ENCODE measurements around the gene RCC2.

The RCC2 gene

DNA sequence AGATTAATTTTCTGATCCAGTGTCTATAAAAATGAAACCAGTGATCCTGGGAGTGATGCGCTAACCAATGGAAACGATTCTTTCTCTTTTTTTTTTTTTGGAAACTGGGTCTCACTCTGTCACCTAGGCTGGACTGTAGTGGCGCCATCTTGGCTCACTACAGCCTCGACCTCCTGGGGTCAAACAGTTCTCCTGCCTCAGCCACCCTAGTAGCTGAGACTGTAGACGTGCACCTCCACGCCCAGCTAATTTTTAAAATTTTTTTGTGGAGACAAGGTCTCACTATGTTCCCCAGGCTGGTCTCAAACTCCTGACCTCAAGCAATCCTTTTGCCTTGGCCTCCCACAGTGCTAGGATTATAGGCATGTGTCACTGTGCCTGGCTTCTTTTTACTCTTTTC is 3.4 kb upstream of the RCC2 start:
- DNase-seq (ENCODE audit: low read depth), result no peak

DNA sequence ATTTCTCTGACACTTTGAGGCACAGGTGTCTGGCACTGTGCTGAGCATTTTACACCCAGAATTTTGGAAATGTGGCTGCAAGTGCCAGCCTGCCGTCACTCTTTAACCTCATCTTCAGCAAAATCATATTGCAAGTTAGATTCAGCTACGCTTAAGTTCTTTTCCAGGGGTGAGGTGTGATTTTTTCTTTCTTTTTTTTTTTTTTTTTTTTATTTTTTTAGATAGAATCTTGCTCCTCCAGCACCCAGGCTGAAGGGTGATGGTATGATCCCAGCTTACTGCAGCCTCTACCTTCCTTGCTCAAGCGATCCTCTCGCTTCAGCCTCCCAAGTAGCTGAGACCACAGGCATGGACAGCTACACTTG is 2.5 kb upstream of the RCC2 start:
- DNase-seq (ENCODE audit: low read depth), result no peak

DNA sequence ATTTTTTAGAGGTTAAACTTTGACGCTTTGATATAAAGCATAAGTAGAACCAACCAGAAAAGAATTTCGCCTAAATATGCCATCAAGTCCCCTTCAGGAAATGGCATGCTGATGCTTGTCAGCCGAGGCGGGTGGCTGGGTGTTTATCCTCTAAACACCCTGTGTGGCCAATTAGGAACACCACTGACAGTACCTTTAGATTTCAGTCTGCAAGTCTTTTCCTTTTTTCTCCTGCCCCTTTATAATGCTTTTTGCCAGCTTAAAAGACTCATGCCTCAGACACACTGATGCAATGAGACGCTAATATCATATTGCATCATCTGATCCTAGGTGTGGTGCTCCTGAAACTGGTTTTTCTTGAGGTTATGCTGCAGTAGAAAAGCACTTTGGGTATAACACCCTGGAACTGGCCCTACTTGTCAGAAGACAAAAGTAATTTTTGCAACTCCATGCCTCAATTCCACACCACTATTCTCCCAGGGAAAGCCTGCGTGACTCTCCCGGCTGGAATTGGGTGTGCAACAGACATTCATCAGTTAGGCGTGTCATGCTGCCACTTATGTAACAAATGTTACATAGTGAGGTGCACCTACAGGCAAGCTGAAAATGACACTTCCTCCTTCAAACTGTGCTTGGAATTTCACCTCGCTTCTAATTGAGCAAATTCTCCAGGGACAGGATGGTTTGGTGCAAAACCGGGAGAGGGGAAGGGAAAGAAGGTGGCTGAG is 2.0 kb upstream of the RCC2 start:
- DNase-seq (ENCODE audit: low read depth), result no peak

DNA sequence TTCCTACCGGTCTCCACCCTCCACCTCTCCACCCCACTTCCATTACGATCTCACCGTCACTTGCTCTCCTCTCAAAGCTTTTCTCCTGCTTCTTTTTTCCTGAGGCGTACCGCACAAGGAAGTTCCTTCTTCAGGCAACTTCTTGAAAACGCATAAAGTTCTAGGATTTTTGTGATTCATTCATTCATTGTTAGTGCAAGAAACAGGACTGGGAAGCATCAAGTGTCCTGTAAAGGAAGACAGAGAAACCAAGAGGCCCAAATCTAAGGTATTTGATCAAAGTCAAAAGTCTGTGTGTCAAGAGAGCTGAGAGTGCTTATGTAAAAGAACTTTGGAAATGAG is 1.3 kb upstream of the RCC2 start:
- no peak for DNase-seq (ENCODE audit: low read depth)

DNA sequence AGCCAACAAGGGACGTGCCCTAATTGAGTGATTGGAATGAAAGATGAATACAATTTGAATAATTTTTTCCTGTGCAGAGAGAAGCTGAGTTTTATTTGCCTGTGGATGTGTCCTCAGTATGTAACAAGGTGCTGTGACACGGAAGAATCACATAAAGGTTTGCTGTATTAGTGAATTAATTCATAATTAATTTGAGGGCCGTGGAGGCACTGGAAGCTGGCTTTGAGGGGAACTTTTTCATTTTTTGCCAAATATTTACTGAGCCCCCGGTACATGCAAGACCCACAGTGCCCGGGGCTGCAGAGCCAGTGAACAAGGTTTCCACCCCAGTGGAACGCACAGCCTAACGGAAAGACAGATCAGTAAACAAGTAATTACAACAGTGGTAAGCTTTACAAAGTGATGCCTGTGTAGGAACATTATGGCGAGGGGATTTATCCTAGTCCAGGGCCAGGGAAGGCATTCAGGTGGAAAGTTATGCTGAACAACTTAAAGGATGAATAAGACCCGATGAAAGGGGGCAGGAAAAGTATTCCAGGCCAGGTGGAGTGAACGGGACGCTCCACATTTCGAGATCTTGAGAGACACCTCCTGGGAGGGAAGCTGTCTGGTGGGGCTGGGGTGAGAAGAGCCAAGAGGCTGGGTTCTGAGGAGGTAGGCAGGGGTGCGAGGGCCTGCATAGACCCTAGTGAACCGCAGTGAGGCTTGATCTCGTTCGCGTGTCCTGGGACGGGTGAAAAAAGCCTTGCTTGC is 773 bp upstream of the RCC2 start:
- DNase-seq (ENCODE audit: low read depth), result no peak

DNA sequence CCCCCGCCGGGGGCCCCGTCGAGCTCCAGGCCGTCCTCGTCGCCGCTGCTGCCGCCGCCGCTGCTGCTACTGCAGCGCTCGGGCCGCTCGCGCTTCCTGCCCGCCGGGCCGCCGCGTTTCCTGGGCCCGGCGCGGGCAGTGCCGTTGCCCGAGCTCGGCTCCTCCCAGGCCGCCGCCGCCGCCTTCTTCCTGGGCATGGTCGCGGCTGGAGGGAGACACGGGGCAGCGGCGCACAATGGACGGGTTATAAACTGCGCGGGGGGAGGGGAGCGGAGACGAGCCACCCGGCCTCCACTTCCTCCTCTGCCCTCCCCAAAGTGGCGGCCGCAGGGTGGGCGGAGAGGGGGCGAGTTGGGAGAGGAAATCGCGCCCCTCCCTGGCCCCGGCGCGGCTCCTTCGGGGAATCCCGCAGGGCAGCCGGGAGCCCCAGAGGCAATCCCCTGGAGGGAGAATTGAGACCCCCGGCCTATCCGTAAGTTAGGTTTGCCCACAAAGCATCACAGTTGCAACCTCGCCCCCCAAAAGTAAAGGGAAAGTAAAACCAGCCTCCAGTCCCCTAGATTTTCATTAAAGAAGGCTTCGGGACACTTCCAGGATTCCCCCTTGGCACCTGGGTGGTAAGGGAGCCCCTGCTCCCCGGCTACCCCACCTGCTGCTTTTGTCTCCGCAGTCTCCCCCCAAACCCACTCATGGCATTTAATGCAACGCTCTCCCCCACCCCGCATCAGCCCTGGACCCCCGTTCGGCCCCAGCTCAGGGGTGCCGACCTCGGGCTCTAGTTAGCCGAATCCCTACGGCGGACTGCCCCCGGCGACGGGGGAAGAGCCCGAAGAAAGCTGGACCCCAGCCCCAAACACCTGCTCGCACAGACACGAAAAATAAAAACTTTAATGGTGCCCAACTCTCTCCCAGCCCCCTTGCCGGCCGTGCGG is 893 bp downstream of the RCC2 start:
- DNase-seq (ENCODE audit: low read depth), result peak; percentile 65

DNA sequence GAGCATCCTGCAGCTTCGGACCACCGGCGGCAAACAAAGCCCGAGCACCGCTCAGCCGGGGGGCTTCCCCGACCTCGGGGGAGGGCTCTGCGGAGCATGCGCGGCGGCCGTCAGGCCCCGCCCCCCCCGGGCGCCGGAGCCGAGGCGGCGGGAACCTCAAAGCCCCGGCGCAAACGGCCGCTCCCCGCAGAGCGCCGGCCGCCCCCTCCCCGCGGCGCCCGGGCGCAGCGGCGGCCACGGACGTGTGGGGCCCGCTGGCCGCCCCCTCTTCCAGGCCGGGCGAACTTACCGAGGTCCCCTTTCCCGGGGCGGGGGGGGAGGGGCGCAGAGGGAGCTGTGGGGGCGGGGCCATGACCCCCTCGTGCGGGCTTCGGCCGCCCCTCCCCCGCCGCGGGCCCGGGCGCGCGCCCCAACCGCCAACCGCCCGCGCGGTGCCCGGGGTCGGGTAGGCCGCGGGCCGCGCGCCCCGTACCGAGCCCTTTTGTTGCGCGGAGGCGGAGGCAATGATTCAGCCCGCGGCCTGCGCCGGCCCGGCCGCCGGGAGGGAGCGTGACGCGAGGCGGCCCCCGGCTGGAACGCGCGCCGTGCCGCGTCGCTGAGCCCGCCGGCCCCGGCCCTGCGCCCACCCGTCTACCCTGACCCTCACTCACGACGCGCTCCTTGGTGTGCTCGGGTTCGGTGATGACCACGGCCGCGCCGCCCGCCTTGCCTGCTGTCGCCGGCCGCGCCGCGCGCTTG is 1.7 kb downstream of the RCC2 start:
- peak; percentile 58 for DNase-seq (ENCODE audit: low read depth)

DNA sequence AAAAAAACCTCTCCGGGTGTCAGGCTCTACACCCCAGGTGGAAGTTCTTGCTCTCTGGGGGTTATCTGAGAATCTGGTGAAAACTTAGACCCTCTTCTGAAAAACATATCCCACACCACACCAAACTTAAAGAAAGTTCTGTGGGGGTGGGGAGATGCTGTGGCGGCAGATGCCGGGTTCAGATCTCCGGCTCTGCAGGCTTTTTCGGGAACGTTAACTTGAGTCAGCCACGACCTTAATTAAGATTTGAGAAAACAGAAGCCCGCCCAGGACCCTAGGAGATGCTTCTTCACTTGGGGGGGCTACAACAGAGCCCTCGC is 2.3 kb downstream of the RCC2 start:
- no peak for DNase-seq (ENCODE audit: low read depth)

DNA sequence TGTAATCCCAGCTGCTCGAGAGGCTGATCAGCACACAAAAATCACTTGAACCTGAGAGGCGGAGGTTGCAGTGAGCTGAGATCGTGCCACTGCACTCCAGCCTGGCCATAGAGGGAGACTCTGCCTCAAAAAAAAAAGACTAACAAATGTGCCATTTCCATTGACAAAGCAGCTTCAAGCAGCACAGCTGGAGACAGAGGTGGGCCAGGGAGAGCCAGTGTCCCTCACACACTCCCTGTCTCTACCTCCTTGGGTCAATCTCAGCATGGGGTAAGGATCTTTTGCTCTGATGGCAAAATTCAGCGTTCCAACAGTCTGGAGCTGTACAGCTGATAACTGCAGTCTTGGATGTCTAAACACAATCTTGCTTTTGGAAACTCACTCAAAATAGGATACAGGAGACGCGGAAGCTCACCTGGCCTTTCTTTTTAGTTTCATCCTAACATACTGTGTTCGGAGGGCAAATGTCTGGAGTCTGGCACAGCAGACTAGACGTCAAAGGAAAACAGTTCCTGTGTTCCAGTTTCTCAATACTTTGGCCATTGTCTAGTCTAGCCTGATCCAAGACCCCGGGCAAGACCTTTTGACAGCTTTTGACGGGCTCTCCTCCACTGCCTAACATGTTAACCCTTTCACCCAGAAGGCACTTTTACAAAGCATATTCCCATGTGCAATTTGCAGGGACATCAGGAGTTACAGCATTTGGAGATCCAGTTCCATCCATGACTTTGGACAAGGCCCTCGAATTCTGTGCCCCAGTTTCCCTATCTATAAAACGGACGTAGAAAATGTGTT is 2.9 kb downstream of the RCC2 start:
- no peak for DNase-seq (ENCODE audit: low read depth)

DNA sequence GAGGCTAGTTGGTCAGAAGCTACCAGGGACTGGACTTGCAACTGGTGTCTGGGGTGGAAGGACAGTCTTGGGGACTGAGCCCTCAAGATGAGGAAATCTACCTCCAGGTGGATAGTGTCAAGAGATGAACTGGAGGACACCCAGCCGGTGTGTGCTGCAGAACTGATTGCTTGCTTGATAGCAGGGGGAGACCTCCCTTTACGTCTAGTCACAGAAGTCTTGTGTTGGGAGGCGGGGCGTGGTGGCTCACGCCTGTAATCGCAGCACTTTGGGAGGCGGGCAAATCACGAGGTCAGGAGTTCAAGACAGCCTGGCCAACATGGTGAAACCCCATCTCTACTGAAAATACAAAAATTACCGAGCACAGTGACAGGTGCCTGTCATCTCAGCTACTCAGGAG is 4.9 kb downstream of the RCC2 start:
- no peak for DNase-seq (ENCODE audit: low read depth)

DNA sequence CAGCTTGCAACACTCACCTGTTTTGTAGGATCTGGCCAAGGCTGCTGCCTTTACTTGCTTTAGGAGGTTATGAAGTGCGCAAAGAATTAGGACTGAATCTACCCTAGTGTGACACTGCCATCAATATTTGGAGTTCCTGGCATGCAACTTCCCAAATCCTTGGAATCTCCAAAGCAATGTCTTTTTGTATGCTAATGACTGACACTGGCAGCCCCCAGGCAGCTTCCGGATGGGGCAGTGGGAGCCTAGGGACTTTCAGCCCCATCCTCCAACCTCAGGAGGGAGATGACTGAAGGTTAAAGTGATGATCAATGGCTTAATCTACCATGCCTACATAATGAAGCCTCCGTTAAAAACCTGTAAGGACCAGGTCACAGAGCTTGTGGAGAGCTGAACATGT is 5.5 kb downstream of the RCC2 start:
- DNase-seq (ENCODE audit: low read depth), result no peak

DNA sequence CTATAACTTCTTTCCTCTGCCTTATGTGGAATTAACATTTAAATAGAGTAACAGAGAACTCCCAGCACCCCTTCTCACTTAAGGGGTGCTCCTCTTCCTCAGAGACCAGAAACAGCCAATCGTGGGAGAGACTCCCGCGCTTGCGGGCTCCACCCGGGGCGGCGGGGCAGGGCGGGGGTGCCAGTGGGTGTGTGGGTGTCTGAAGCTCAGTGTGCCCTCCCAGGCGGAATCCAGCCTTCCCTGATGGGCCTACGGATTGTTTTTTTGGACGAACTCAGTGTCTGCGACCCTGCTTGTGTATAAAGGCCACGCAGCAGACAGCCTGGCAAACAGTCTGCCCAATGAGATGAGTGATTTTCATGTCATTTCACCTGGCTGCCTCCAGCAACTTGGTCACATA is 6.2 kb downstream of the RCC2 start:
- no peak for DNase-seq (ENCODE audit: low read depth)

DNA sequence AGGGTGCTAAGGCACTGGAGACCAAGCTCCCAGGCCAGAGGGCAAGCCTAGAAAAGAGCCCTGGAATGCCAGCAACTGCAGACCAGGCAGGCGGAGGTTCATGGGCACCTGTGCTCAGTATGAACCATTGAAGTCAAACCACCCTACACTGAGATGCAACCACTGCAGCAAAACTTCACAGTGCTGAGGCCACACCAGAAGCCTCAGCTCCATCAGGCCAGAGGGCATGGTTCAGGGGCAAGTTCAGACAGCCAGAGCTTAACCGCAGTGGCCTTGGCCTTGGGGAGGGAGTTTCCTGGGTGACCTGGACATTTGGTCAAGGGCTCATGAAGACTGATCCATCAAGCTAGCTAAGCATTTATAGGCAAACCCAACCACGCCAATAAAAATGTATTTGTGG is 7.1 kb downstream of the RCC2 start:
- no peak for DNase-seq (ENCODE audit: low read depth)

DNA sequence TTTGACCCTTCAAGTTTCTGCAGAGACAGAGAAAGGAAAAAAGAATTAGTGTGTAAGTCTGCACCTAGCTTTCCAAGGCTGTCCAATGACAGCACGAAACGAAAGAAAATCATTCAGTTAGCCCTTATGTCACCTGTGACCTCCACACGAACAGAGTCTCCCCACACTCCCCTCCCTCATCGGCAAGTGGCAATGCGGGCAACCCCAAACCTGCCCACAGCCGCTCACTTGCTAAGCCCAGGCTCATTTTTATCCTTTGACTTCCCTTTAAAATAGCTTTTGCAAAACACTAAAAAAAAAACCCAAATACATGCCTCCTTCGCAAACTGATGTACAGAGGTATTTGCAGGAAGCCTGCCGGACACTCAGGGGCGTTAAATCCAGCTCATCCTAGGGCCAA is 10.3 kb downstream of the RCC2 start:
- DNase-seq (ENCODE audit: low read depth), result no peak

DNA sequence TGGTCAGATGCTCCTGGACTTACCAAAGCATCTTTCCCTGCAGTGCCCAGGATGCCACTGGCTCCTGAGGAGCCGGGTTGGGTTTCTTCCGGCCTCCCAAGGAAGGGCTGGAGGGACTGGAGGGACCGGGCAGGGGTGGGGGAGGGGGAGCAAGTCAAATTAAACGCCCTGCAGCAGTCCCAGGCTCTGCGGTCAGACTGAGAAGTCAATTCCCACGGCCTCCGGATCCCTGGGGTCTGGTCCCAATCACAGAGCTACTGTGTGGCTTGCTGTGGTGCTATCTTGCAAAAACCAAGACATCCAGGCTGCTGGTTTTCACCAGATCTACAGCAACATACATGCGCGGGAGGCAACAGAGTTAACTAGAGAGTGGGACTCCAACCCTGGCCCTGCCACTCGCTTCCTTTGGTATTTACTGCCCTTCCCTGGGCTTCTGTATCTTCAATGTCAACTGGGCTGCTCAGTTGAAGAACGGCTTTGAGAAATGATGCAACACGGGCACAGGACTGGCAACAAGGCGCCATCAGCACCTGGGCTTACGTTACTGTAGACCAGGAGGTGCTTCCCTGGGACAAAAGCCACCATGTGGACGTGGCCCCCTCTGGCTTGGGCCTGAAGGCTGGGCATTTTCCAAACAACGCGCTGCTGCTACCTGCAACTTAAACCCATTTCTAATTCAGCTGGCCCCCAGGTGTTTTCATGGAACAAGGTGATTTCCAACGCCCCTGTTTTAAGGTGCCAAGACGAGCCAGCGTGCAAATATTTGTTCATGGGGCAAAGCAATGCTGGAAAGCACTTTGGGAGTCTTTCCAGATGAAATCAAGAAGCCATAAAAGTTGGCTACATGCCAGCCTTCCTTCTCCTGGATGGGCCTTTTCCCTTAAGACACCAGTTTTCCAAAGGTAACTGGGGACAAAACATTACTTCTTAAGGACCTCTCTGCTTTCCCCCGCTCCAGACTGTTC is 11.5 kb downstream of the RCC2 start:
- DNase-seq (ENCODE audit: low read depth), result no peak

DNA sequence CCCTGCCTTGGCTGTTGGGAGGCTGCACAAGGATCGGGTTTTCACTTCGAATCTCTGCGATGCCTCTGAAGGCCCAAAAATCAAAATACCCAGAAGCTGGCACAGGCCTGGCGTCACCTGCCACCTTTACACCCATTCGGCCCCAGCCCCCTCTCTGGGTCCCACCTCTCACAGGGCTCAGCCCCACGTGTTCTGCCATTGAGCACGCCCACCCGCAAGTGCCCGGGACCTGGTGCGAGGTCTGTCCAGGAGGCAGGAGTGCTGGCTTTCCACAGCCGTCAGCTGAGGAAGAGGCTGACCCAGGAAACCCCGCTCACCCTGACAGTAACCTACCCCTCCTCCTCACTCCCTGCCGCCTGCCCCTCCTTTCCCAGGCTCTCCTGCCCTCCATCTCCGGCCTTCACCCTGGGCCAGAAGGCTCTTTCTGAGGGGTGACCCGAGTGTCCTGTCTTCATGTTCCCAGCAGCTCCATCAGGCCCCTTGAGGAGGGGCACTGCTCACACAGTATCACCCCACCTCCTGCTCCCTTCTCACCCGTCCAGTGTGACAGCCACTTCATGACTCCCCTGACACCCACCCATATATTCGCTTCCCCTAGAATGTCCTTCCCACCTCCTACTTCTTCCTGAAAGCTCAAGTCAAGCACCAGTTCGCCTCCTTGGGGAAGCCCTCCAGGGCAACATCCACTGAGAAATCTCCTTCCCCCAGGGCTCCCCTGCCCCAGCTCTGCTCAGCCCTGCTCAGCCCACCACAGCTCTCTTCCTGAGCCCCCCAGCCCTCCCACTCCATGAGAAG is 13.5 kb downstream of the RCC2 start:
- no peak for DNase-seq (ENCODE audit: low read depth)

DNA sequence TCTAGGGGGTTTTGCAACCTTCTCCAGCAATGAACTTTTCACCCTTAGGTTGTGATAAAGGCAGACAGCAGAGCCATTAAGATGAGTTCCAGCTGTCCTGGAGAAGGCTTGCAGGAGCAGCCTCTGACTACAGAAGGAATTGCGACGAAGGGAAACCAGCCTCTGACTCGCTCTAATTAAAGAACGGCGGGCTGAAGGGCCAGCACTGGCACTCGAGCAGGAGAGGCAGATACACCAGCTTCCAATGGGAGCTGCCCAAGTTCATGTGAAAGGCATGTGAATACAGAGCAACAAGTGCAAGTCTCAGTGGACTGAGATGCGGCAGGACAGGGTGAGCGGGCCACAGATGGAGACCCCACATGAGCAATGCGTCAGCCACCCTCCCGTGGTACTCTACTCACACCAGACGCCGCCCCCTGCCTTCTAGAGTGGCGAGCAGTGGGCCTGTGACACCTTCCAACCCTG is 15.7 kb downstream of the RCC2 start:
- no peak for DNase-seq (ENCODE audit: low read depth)

DNA sequence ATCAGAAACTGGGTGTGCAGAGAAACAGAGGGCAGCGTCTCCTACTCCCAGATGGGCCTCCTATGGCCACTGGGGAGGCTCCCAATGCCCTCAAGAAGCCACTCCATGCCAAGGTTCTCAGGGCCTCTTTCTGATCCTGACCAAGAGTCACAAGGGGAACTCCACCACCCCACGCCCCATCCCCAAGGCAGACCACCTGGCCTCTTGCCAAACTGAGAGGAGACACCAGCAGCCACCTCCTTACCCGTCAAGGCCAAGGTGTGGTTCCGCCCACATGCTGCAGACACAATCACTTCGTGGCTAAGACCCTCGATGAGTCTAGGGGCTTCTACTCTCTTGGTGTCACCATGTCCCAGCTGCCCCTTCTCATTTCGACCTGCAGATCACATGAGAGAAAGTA is 17.0 kb downstream of the RCC2 start:
- DNase-seq (ENCODE audit: low read depth), result no peak

DNA sequence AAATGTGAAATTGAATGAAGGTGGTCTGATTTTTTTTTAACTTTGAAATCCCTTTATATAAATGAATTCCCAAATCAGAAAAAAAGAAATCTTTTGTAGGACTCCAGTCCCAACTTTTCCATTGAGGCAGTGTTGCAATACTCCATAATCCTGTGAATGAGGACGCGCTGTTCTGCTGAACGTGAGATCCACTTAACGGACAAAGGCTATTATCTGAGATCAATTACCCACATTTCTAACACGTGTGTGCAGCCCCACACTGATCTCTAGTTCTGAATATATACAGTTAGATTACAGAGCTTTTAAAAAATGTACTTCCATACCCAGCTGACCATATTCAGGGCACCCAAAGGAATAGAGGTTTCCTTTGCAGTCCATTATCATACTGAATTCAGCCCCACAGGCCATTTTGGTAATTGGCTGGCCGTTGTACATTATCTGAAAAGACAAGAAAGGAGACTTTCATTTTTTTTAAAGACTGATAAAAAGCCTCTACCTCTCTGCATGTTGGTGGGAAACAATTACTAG is 19.0 kb downstream of the RCC2 start:
- no peak for DNase-seq (ENCODE audit: low read depth)

All from stimulated activated CD4-positive, alpha-beta T cell treated with anti-CD3 and anti-CD28 coated beads, Interleukin-2, amount 100 ng/mL, for 4 hours (primary cell).